Measurements from ENCODE around the gene ZFYVE1.
A peak's percentile ranks its signal among the peaks of the same experiment; 100 is the strongest.

The ZFYVE1 gene

GRCh38 chr14:72941286-72941985 lies 85.5 kb downstream of the ZFYVE1 start:
- no peak for TF ChIP-seq CTCF (IDR thresholded peaks at IDR 0.05; ENCODE audit: borderline replicate concordance, control extremely low read depth, extremely low read depth, insufficient read depth, missing control alignments)
- in situ Hi-C loops (cut with MboI; ENCODE audit: low sequenced_read_pairs, unreplicated experiment): no loop called here
- no peak for DNase-seq (ENCODE audit: low spot score)

- no peak for DNase-seq (ENCODE audit: low spot score)
- in situ Hi-C loops (cut with MboI; ENCODE audit: low sequenced_read_pairs, unreplicated experiment): no loop called here
- TF ChIP-seq CTCF (IDR thresholded peaks at IDR 0.05; ENCODE audit: borderline replicate concordance, control extremely low read depth, extremely low read depth, insufficient read depth, missing control alignments): no peak
Measured at GRCh38 chr14:72939630-72940029, 87.3 kb downstream of the ZFYVE1 start.

GRCh38 chr14:72932893-72933292 lies 94.0 kb downstream of the ZFYVE1 start:
- no peak for DNase-seq (ENCODE audit: low spot score)
- TF ChIP-seq CTCF (IDR thresholded peaks at IDR 0.05; ENCODE audit: borderline replicate concordance, control extremely low read depth, extremely low read depth, insufficient read depth, missing control alignments): no peak
- in situ Hi-C loops (cut with MboI; ENCODE audit: low sequenced_read_pairs, unreplicated experiment): no loop called here

- in situ Hi-C loops (cut with MboI; ENCODE audit: low sequenced_read_pairs, unreplicated experiment): no loop called here
- DNase-seq (ENCODE audit: low spot score): no peak
- TF ChIP-seq CTCF (IDR thresholded peaks at IDR 0.05; ENCODE audit: borderline replicate concordance, control extremely low read depth, extremely low read depth, insufficient read depth, missing control alignments): no peak
Measured at GRCh38 chr14:72929316-72930080, 97.4 kb downstream of the ZFYVE1 start.

GRCh38 chr14:72928872-72929271 lies 98.0 kb downstream of the ZFYVE1 start:
- DNase-seq (ENCODE audit: low spot score): no peak
- in situ Hi-C loops (cut with MboI; ENCODE audit: low sequenced_read_pairs, unreplicated experiment): no loop called here
- TF ChIP-seq CTCF (IDR thresholded peaks at IDR 0.05; ENCODE audit: borderline replicate concordance, control extremely low read depth, extremely low read depth, insufficient read depth, missing control alignments): no peak

- no peak for TF ChIP-seq CTCF (IDR thresholded peaks at IDR 0.05; ENCODE audit: borderline replicate concordance, control extremely low read depth, extremely low read depth, insufficient read depth, missing control alignments)
- DNase-seq (ENCODE audit: low spot score): peak; percentile 99
- in situ Hi-C loops (cut with MboI; ENCODE audit: low sequenced_read_pairs, unreplicated experiment): no loop called here
Measured at GRCh38 chr14:72926292-72927028, 100.4 kb downstream of the ZFYVE1 start, which contains the start of gene DCAF4. Gene DCAF4, plus strand, starts transcription at chr14:72926464. Its CDS starts 11,515 bp downstream, at chr14:72937979.
